HCT116 (cell line): ENCODE measurements around the gene ZHX3. TPM values are rescaled to one million over a fixed set of nuclear protein-coding genes. Genes with fewer than 3 reads are reported as not detected.

Experiments
- ATAC-seq: fragments of 200-7000 bp; cut with Tn5 transposase; 2 replicates; pipeline ENCODE4 v1.9.1; 2020; ENCODE audit warnings: mild to moderate bottlenecking, moderate library complexity
- BruUV-seq: library from RNA; stranded (reverse); fragments of 400-500 nt; replicated peaks from 2 replicates; lab custom pipeline; 2021; lab: Mats Ljungman, UMichigan
- CTCF ChIA-PET: fragments of 300-600 bp; sonication (Branson Sonifier 250); formaldehyde crosslinking; loops from one replicate; lab custom pipeline; 2021; ENCODE audit warnings: antibody characterized with exemption; lab: Charles Lee
- POLR2A ChIA-PET: fragments of 300-600, 350-600 bp; sonication (Branson Sonifier 250); formaldehyde crosslinking; loops from one replicate; lab custom pipeline; 2021; ENCODE audit warnings: antibody characterized with exemption; lab: Charles Lee
- RAD21 ChIA-PET, 2 experiments: fragments of 300-600 bp; sonication (Branson Sonifier 250); formaldehyde crosslinking; loops; one replicate each; lab custom pipeline; 2023; ENCODE audit warnings: low total read pairs in 2 of 2; ENCODE audit not compliant: uncharacterized antibody in 2 of 2, unreplicated experiment in 2 of 2, low non-redundant PET in 1 of 2; lab: Charles Lee
- DNase-seq: peaks from one replicate; pipeline ENCODE4 v3.0.0-alpha.2; 2010; ENCODE audit warnings: low read depth, low spot score
- H2AFZ ChIP-seq: fragments of 200-600 bp; shearing (Covaris generic), sonication (generic); 2 replicates; pipeline ENCODE4 v1.6.1; 2017; ENCODE audit warnings: low read depth, mixed run types, mixed read lengths, antibody characterized with exemption, low read length; ENCODE audit not compliant: poor library complexity, severe bottlenecking
- H3K27ac ChIP-seq: 2 replicates; pipeline ENCODE4 v1.5.1; 2012; ENCODE audit warnings: low read depth, low read length
- H3K27me3 ChIP-seq: fragments of 200-600 bp; sonication (generic); 2 replicates; pipeline ENCODE4 v1.6.1; 2016; ENCODE audit warnings: mixed run types, low read length, mixed read lengths; ENCODE audit not compliant: insufficient read depth
- H3K36me3 ChIP-seq, 2 experiments: fragments of 200-500 bp in 1 of 2; fragments of 200-600 bp in 1 of 2; sonication (Bioruptor generic) in 1 of 2; sonication (generic) in 1 of 2; 2 replicates each; pipeline versions ENCODE4 v1.5.1 to v1.6.1; 2014 to 2016; ENCODE audit warnings: low read length in 2 of 2, inconsistent platforms in 1 of 2, mixed read lengths in 1 of 2, mixed run types in 1 of 2; ENCODE audit not compliant: insufficient read depth in 2 of 2, control insufficient read depth in 1 of 2
- H3K4me1 ChIP-seq, 2 experiments: fragments of 200-600 bp in 1 of 2; sonication (generic) in 1 of 2; 2 replicates each; pipeline versions ENCODE4 v1.5.1 to v1.6.1; 2012 to 2017; ENCODE audit warnings: low read length in 2 of 2, inconsistent platforms in 1 of 2, mild to moderate bottlenecking in 1 of 2, mixed read lengths in 1 of 2, mixed run types in 1 of 2, moderate library complexity in 1 of 2; ENCODE audit not compliant: insufficient read depth in 2 of 2, control insufficient read depth in 1 of 2
- H3K4me2 ChIP-seq: fragments of 200-600 bp; sonication (generic); 2 replicates; pipeline ENCODE4 v1.6.1; 2017; ENCODE audit warnings: mixed run types, low read length, mixed read lengths
- H3K4me3 ChIP-seq, 2 experiments: fragments of 200-600 bp in 1 of 2; sonication (generic) in 1 of 2; replicated peaks in 1 of 2; 2 replicates each; pipeline ENCODE4 v1.5.1; 2011 to 2016; ENCODE audit warnings: low read length in 2 of 2, control low read depth in 1 of 2, low read depth in 1 of 2, mild to moderate bottlenecking in 1 of 2, mixed read lengths in 1 of 2, mixed run types in 1 of 2
- H3K79me2 ChIP-seq: fragments of 200-600 bp; sonication (generic); 2 replicates; pipeline ENCODE4 v1.6.1; 2017; ENCODE audit warnings: mild to moderate bottlenecking, mixed run types, low read length, moderate library complexity, mixed read lengths; ENCODE audit not compliant: insufficient read depth
- H3K9ac ChIP-seq: fragments of 200-600 bp; sonication (generic); 2 replicates; pipeline ENCODE4 v1.6.1; 2016; ENCODE audit warnings: low read length, mixed read lengths
- H3K9me2 ChIP-seq: fragments of 200-600 bp; sonication (generic), shearing (Covaris generic); 2 replicates; pipeline ENCODE4 v1.6.1; 2017; ENCODE audit warnings: mixed run types, mild to moderate bottlenecking, moderate library complexity; ENCODE audit not compliant: insufficient read depth
- H3K9me3 ChIP-seq, 2 experiments: fragments of 200-500 bp in 1 of 2; fragments of 200-600 bp in 1 of 2; sonication (Bioruptor generic) in 1 of 2; sonication (generic) in 1 of 2; 2 replicates each; pipeline ENCODE4 v1.6.1; 2014 to 2017; ENCODE audit warnings: low read length in 2 of 2, mixed read lengths in 2 of 2, inconsistent platforms in 1 of 2, low read depth in 1 of 2, mild to moderate bottlenecking in 1 of 2, mixed run types in 1 of 2, moderate library complexity in 1 of 2; ENCODE audit not compliant: control insufficient read depth in 1 of 2, insufficient read depth in 1 of 2
- H4K20me1 ChIP-seq: fragments of 200-600 bp; sonication (generic), shearing (Covaris generic); 2 replicates; pipeline ENCODE4 v1.6.1; 2017; ENCODE audit warnings: mixed run types, mild to moderate bottlenecking, moderate library complexity; ENCODE audit not compliant: insufficient read depth
- CEBPB ChIP-seq: IDR thresholded peaks from 2 replicates; pipeline ENCODE4 v1.6.1; 2012; ENCODE audit warnings: low read depth
- CTCF ChIP-seq, 3 experiments: fragments of 200-600 bp in 1 of 3; sonication (generic) in 1 of 3; IDR thresholded peaks in 2 of 3; conservative IDR thresholded peaks in 1 of 3; 2 replicates each; pipeline ENCODE4 v1.5.1; 2012 to 2017; ENCODE audit warnings: low read depth in 2 of 3, low read length in 2 of 3, antibody characterized with exemption in 1 of 3, borderline replicate concordance in 1 of 3, control low read depth in 1 of 3, mild to moderate bottlenecking in 1 of 3, mixed read lengths in 1 of 3, mixed run types in 1 of 3, moderate library complexity in 1 of 3; ENCODE audit not compliant: insufficient read depth in 1 of 3
- EGR1 ChIP-seq: IDR thresholded peaks from 2 replicates; pipeline ENCODE4 v1.6.1; 2012; ENCODE audit warnings: low read depth
- EZH2phosphoT487 ChIP-seq: fragments of 200-600 bp; IDR thresholded peaks from 2 replicates; pipeline ENCODE4 v1.6.1; 2018; ENCODE audit warnings: antibody characterized with exemption, borderline replicate concordance
- FOSL1 ChIP-seq: IDR thresholded peaks from 2 replicates; pipeline ENCODE4 v1.6.1; 2012; ENCODE audit warnings: low read depth
- POLR2A ChIP-seq: IDR thresholded peaks from 2 replicates; pipeline ENCODE4 v1.7.0; 2011; ENCODE audit warnings: borderline replicate concordance; ENCODE audit not compliant: insufficient read depth, insufficient read length; ENCODE audit errors: extremely low read depth
- POLR2AphosphoS5 ChIP-seq: IDR thresholded peaks from 2 replicates; pipeline ENCODE4 v1.6.1; 2011; ENCODE audit warnings: mild to moderate bottlenecking, low read depth, low read length, moderate library complexity
- RAD21 ChIP-seq: IDR thresholded peaks from 2 replicates; pipeline ENCODE4 v1.6.1; 2012; ENCODE audit warnings: low read depth, mild to moderate bottlenecking
- SP1 ChIP-seq: IDR thresholded peaks from 2 replicates; pipeline ENCODE4 v1.6.1; 2012; ENCODE audit warnings: low read depth
- SRF ChIP-seq: IDR thresholded peaks from 2 replicates; pipeline ENCODE4 v1.6.1; 2012; ENCODE audit warnings: low read depth
- TCF7L2 ChIP-seq: IDR thresholded peaks from 2 replicates; pipeline ENCODE4 v1.7.0; 2011; ENCODE audit warnings: borderline replicate concordance, inconsistent platforms; ENCODE audit not compliant: insufficient read depth, insufficient read length; ENCODE audit errors: extremely low read depth
- ZBTB33 ChIP-seq: IDR thresholded peaks from 2 replicates; pipeline ENCODE4 v1.6.1; 2011; ENCODE audit warnings: mild to moderate bottlenecking, low read length, moderate library complexity; ENCODE audit not compliant: insufficient replicate concordance; ENCODE audit errors: extremely low read depth
- ZNF274 ChIP-seq: fragments of 200-500 bp; sonication (Bioruptor generic); IDR thresholded peaks from 2 replicates; pipeline ENCODE4 v1.6.1; 2014; ENCODE audit warnings: mild to moderate bottlenecking, low read depth, low read length, inconsistent platforms
- intact Hi-C: fragments of 100-400 bp; cut with micrococcal nuclease; formaldehyde crosslinking; loops from 2 replicates; pipeline ENCODE4 v1.10.0; 2022
- total RNA-seq: library from RNA; stranded (reverse); gene quantifications from one replicate; pipeline ENCODE4 v1.2.1, GENCODE V29; 2021; ENCODE audit not compliant: unreplicated experiment
- TF ChIP-seq, protein P1 (sequence below): IDR thresholded peaks from 2 replicates; pipeline ENCODE4 v1.6.1; 2012
- TF ChIP-seq, protein P2 (sequence below): IDR thresholded peaks from 2 replicates; pipeline ENCODE4 v1.6.1; 2012

The ZHX3 gene
- total RNA-seq, 1 experiment from 2014 or later, result 13.3 TPM

DNA sequence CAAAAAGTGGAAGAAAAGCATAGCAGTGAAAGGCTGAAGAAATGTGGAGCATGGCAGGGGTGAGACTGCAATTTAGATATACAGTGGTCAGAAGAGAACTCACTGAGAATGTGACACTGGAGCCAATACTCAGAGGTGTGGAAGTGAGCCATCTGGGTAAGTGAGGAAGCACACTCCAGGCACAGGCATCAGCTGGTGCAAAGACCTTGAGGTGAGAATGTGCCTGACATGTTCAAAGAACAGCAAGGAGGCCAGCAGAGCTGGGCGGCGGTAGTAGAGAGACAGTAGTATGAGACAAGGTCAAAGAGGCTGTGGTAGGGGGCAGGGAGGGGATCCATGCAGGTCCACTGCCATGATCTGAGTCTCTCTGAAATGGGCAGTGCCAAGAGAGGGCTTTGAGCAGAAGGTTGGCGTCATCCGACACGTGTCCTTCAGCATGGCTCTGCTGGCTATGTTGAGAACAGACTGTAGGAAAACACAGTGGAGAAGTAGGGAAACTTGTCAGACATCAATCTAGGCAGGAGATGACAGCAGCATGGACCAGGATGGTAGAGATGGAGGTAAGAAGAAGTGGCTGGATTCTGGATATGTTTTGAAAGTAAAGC is 95.8 kb downstream of the ZHX3 start:
- Histone ChIP-seq H4K20me1 (no peaks in the 10 kb centered on the region), H3K9ac (no peak overlapping the region), H3K9me2 (no peaks in the 10 kb centered on the region), H3K27ac (no peak overlapping the region), H3K36me3 (no peaks in the 10 kb centered on the region), H2AFZ (no peak overlapping the region), H3K4me3 (no peak overlapping the region), H3K9me3 (no peaks in the 10 kb centered on the region), H3K4me2 (no peak overlapping the region), H3K79me2 (no peaks in the 10 kb centered on the region), H3K4me1 (no peaks in the 10 kb centered on the region)
- BruUV-seq, result no TSS peak
- intact Hi-C loops, result no loop called here
- POLR2A ChIA-PET, result no interaction called here
- CTCF ChIA-PET, result no interaction called here
- TF ChIP-seq SRF (no peak), ZBTB33 (no peak), EGR1 (no peak), CEBPB (no peak), RAD21 (no peak), POLR2A (no peak), FOSL1 (no peak), SP1 (no peak), ZNF274 (no peak), TCF7L2 (no peak), POLR2AphosphoS5 (no peak), EZH2phosphoT487 (no peak), CTCF (IDR thresholded peaks at IDR 0.05 in 2 of 3, conservative IDR thresholded peaks at IDR 0.05 in 1 of 3; ENCODE audit: borderline replicate concordance in 1 of 3, insufficient read depth in 1 of 3, low read depth in 2 of 3, low read length in 2 of 3) (no peak)
- TF ChIP-seq, protein P1, sequence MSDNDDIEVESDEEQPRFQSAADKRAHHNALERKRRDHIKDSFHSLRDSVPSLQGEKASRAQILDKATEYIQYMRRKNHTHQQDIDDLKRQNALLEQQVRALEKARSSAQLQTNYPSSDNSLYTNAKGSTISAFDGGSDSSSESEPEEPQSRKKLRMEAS, result no peak
- TF ChIP-seq, protein P2, sequence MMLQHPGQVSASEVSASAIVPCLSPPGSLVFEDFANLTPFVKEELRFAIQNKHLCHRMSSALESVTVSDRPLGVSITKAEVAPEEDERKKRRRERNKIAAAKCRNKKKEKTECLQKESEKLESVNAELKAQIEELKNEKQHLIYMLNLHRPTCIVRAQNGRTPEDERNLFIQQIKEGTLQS, result no peak
- TF ChIP-seq, all 23 proteins: peak for 0
- no peak for ATAC-seq
- RAD21 ChIA-PET, result no interaction called here
- DNase-seq, result no peak
- H3K27me3 ChIP-seq, result no peaks in the 10 kb centered on the region
